Choroid plexus epithelial cell (primary cell): ENCODE data around the gene DMWD.
"Not testable (repeated sequence)": the region's sequence is repeated elsewhere in the genome, so short reads cannot be mapped to it uniquely, and the experiment has no call there.

Source experiments
- DNase-seq: peaks from one replicate; pipeline ENCODE4 v3.0.0-alpha.2; 2010; ENCODE audit warnings: low read depth
- H3K4me3 ChIP-seq: 2 replicates; pipeline ENCODE4 v1.5.1; 2011; ENCODE audit warnings: low read depth, mild to moderate bottlenecking, control low read depth, low read length, moderate library complexity
- TF ChIP-seq, protein P1 (sequence below): conservative IDR thresholded peaks from 2 replicates; pipeline ENCODE4 v1.5.1; 2011; ENCODE audit warnings: low read depth, mild to moderate bottlenecking, control low read depth, inconsistent platforms, low read length, moderate library complexity

DMWD gene

DNA sequence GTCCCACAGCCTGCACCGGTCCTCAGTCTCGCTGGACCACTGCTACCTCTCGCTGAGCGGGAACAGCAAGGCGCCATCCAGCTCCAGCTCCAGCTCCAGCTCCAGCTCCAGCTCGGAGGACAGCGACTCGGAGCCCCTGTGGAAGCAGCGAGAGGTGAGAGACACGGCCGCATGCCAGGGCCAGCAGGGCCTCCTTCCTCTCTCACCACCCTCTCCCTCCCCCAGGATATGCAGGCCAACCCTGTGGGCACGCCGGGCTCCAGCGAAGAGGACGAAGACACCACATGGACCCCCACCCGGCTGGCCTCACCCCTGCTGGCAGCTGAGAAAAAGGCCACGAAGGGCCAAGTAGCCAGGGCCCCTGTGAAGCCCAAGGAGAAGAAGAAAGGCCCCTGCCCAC is 30.9 kb downstream of the DMWD start:
- TF ChIP-seq, protein P1, sequence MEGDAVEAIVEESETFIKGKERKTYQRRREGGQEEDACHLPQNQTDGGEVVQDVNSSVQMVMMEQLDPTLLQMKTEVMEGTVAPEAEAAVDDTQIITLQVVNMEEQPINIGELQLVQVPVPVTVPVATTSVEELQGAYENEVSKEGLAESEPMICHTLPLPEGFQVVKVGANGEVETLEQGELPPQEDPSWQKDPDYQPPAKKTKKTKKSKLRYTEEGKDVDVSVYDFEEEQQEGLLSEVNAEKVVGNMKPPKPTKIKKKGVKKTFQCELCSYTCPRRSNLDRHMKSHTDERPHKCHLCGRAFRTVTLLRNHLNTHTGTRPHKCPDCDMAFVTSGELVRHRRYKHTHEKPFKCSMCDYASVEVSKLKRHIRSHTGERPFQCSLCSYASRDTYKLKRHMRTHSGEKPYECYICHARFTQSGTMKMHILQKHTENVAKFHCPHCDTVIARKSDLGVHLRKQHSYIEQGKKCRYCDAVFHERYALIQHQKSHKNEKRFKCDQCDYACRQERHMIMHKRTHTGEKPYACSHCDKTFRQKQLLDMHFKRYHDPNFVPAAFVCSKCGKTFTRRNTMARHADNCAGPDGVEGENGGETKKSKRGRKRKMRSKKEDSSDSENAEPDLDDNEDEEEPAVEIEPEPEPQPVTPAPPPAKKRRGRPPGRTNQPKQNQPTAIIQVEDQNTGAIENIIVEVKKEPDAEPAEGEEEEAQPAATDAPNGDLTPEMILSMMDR, result no peak
- H3K4me3 ChIP-seq, result no peak overlapping the region
- no peak for DNase-seq

DNA sequence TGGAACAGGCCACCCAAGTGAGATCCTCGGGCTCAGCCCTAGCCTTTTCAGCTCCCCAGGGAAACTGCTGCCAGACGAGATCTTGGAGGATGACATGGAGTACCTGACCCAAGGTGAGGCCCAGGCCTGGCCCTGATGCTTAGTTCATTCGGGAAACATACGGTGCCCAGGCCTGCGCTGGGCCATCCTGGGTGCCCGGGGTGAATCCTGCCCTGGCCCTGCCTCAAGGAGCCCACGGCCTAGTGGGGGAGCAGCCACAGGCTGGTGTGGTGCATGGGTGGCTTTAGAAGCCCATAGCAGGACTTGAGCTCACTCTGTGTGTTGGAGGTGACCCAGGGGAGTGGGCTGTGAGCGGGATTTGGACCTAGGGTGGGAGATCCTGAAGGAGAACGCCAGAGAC is 33.7 kb downstream of the DMWD start:
- DNase-seq, result no peak
- no peak overlapping the region for H3K4me3 ChIP-seq
- TF ChIP-seq, protein P1, result no peak

DNA sequence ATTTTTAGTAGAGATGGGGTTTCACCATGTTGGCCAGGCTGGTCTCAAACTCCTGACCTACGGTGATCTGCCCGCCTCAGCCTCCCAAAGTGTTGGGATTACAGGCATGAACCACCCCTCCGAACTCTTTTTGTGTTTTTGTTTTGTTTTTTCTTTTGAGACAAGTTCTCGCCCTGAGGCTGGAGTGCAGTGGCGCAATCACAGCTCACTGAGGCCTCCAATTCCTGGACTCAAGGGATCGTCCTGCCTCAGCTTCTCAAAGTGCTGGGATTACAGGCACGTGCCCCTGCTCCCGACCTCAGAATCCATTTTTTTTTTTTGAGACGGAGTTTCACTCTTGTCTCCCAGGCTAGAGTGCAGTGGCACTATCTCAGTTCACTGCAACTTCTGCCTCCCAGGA is 35.0 kb downstream of the DMWD start:
- no peak overlapping the region for H3K4me3 ChIP-seq
- TF ChIP-seq, protein P1, result no peak
- no peak for DNase-seq

DNA sequence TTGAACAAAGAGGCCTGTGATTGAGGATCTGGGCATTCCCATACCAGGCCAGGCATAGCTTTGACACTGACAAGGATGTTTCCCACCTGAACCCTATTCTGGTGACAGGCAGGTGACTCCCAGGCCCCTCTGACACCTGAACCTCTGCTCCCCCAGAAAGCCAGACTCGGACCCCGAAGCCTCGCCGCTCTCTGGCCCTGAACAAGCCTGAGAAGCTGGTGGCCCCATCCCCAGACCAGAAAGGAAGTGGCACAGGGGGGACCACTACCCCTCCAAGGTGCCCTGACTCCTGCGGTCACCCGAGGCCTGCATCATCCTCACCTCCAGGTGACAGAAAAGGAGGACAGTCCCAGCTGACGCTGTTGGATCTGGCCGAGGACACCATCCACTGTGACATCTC is 38.3 kb downstream of the DMWD start:
- no peak for DNase-seq
- TF ChIP-seq, protein P1, result no peak
- no peak overlapping the region for H3K4me3 ChIP-seq

DNA sequence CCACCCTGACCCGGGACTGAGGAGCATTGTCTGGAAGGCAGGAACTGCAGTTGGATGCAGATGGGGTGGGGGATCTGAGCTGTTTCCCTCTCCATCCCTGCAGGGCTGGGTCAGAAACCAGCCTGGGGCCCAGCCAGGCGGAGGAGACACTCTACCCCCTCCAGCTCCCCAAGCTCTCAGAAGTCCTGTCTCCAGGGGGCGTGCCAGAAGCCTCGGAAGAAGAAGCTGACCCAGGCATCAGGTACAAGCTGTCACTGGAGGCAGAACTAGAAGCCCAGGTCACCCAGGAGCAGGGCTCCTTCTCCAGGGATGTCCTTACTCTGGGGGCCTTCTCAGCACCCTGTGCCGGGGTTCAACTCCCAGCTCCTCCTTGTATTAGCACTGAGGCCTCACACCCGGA is 39.1 kb downstream of the DMWD start:
- H3K4me3 ChIP-seq, result no peak overlapping the region
- TF ChIP-seq, protein P1, result peak; percentile 35
- no peak for DNase-seq

DNA sequence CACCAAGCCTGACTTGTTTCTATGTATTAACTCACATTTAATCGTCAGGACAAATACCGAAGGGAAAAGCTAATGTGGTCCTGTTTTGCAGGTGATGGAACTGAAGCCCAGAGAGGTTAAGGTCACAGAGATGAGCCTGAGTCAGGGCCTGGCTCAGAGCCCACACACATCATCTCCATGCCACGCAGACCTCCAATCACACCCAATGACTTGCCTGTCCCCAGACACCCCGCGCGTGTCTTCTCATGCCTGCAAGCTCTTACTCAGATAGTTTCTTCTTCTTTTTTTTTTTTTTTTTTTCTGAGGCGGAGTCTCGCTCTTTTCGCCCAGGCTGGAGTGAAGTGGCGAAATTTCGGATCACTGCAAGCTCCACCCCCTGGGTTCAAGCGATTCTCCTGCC is 40.0 kb downstream of the DMWD start:
- TF ChIP-seq, protein P1, result no peak
- no peak for DNase-seq
- no peak overlapping the region for H3K4me3 ChIP-seq

DNA sequence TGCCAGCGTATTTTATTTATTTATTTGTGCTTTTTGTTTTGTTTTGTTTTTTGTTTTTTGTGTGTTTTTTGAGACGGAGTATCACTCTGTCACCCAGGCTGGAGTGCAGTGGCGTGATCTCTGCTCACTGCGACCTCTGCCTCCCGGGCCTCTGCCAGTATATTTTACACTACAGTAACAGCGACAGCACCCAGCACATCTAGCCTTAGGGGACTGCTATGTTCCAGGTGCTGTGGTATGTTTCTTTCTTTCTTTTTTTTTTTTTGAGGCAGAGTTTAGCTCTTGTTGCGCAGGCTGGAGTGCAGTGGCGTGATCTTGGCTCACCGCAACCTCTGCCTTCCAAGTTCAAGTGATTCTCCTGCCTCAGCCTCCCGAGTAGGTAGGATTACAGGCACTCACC is 41.2 kb downstream of the DMWD start:
- H3K4me3 ChIP-seq, DNase-seq: not testable (repeated sequence)

DNA sequence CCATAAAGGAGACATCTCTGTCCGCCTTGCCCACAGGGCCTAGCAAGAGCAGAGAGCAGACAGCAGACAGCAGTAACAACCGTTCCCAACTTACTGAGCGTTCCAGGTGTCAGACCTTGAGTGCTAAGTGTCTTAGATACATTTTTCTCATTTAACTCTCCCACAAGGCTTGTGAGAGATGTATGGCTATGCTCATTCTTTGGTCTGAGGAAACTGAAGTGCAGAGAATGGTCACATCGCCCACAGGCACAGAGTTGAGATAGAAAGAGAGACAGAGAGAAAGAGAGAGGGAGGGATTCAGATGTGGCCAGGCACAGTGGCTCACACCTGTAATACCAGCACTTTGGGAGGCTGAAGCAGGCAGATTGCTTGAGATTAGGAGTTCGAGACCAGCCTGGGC is 45.1 kb downstream of the DMWD start:
- no peak overlapping the region for H3K4me3 ChIP-seq
- TF ChIP-seq, protein P1, result no peak

More for the DNA sequence above, 45.1 kb downstream of the DMWD start:
- DNase-seq, result no peak
